CD14-positive monocyte (primary cell): ENCODE results near the gene CGN. TPM values are rescaled to one million over a fixed set of nuclear protein-coding genes. Genes with fewer than 3 reads are reported as not detected.

Source experiments
- DNase-seq, 3 donors: peaks; one replicate each; pipeline ENCODE4 v3.0.0-alpha.2; 2011 to 2022
- H2AFZ ChIP-seq: 2 replicates; pipeline ENCODE4 v1.6.0; 2012; ENCODE audit warnings: mild to moderate bottlenecking, low read depth, low read length, inconsistent platforms; ENCODE audit not compliant: insufficient read depth, poor library complexity, severe bottlenecking
- H3K27ac ChIP-seq, 2 donors: 1 replicate in 1 of 2; 2 replicates in 1 of 2; pipeline ENCODE4 v1.5.1; 2012 to 2013; ENCODE audit warnings: low read length in 2 of 2, control low read depth in 1 of 2, inconsistent platforms in 1 of 2, low read depth in 1 of 2, mild to moderate bottlenecking in 1 of 2
- H3K27me3 ChIP-seq, 2 donors: one replicate each; pipeline versions ENCODE4 v1.6.0 to v1.6.1; 2011 to 2013; ENCODE audit warnings: low read length in 2 of 2; ENCODE audit not compliant: control insufficient read depth in 2 of 2, insufficient read depth in 2 of 2
- H3K36me3 ChIP-seq, 2 donors: replicated peaks in 1 of 2; 1 replicate in 1 of 2; 2 replicates in 1 of 2; pipeline versions ENCODE4 v1.5.1 to v1.6.1; 2012 to 2013; ENCODE audit warnings: low read length in 2 of 2, control low read depth in 1 of 2, inconsistent platforms in 1 of 2, mild to moderate bottlenecking in 1 of 2; ENCODE audit not compliant: insufficient read depth in 2 of 2, control insufficient read depth in 1 of 2
- H3K4me1 ChIP-seq, 2 donors: 1 replicate in 1 of 2; 2 replicates in 1 of 2; pipeline versions ENCODE4 v1.5.1 to v1.6.1; 2012 to 2013; ENCODE audit warnings: low read length in 2 of 2, control low read depth in 1 of 2, inconsistent platforms in 1 of 2, mild to moderate bottlenecking in 1 of 2, moderate library complexity in 1 of 2; ENCODE audit not compliant: insufficient read depth in 2 of 2, control insufficient read depth in 1 of 2
- H3K4me2 ChIP-seq: replicated peaks from 2 replicates; pipeline ENCODE3; 2012; ENCODE audit warnings: low read length, moderate library complexity, mild to moderate bottlenecking; ENCODE audit not compliant: poor library complexity, severe bottlenecking; ENCODE audit errors: extremely low read depth
- H3K4me3 ChIP-seq, 3 experiments: fragments of 200-600 bp in 1 of 3; sonication (generic) in 1 of 3; replicated peaks in 1 of 3; 1 replicate in 2 of 3; 2 replicates in 1 of 3; pipeline ENCODE4 v1.5.1; 2011 to 2013; ENCODE audit warnings: low read length in 3 of 3, mild to moderate bottlenecking in 3 of 3, control low read depth in 2 of 3, low read depth in 2 of 3, inconsistent platforms in 1 of 3, moderate library complexity in 1 of 3
- H3K79me2 ChIP-seq: 2 replicates; pipeline ENCODE4 v1.6.0; 2012; ENCODE audit warnings: mild to moderate bottlenecking, control low read depth, inconsistent platforms, low read length, moderate library complexity; ENCODE audit not compliant: insufficient read depth
- H3K9ac ChIP-seq: 2 replicates; pipeline ENCODE4 v1.6.0; 2017; ENCODE audit warnings: low read length, mild to moderate bottlenecking; ENCODE audit not compliant: insufficient read depth, poor library complexity, severe bottlenecking
- H3K9me3 ChIP-seq, 2 donors: replicated peaks in 1 of 2; 1 replicate in 1 of 2; 2 replicates in 1 of 2; pipeline versions ENCODE4 v1.5.1 to v1.6.1; 2012 to 2013; ENCODE audit warnings: low read length in 2 of 2, control low read depth in 1 of 2; ENCODE audit not compliant: control insufficient read depth in 1 of 2, insufficient read depth in 1 of 2
- H4K20me1 ChIP-seq: 2 replicates; pipeline ENCODE4 v1.6.0; 2012; ENCODE audit warnings: mild to moderate bottlenecking, low read length, control low read depth, moderate library complexity; ENCODE audit not compliant: insufficient read depth
- H3K27ac Mint-ChIP-seq, 7 donors: one replicate each; pipeline ENCODE4 v1.8.0; 2020; ENCODE audit warnings: mild to moderate bottlenecking in 7 of 7, mixed read lengths in 7 of 7, moderate library complexity in 6 of 7, inconsistent platforms in 2 of 7
- H3K27me3 Mint-ChIP-seq, 3 donors: one replicate each; pipeline ENCODE4 v1.8.0; 2021 to 2022; ENCODE audit warnings: low read depth in 3 of 3, mild to moderate bottlenecking in 3 of 3, mixed read lengths in 3 of 3, moderate library complexity in 3 of 3, inconsistent platforms in 1 of 3
- H3K36me3 Mint-ChIP-seq, 2 donors: one replicate each; pipeline ENCODE4 v1.8.0; 2020; ENCODE audit warnings: mixed read lengths in 2 of 2, inconsistent platforms in 1 of 2, mild to moderate bottlenecking in 1 of 2
- H3K4me1 Mint-ChIP-seq: one replicate; pipeline ENCODE4 v1.8.0; 2020; ENCODE audit warnings: mild to moderate bottlenecking, mixed read lengths
- H3K4me3 Mint-ChIP-seq, 2 donors: one replicate each; pipeline ENCODE4 v1.8.0; 2020; ENCODE audit warnings: mild to moderate bottlenecking in 2 of 2, mixed read lengths in 2 of 2, moderate library complexity in 1 of 2
- H3K9me3 Mint-ChIP-seq, 7 donors: one replicate each; pipeline ENCODE4 v1.8.0; 2020 to 2022; ENCODE audit warnings: mixed read lengths in 7 of 7, mild to moderate bottlenecking in 6 of 7, moderate library complexity in 6 of 7, inconsistent platforms in 2 of 7
- WGBS: methylation state at CpG from one replicate; pipeline ENCODE4 v1.1.5; 2013; ENCODE audit warnings: missing lambda C conversion rate; ENCODE audit not compliant: insufficient coverage; 5-methylcytosine and 5-hydroxymethylcytosine counted together
- intact Hi-C, 2 donors: fragments of 100-400 bp; cut with micrococcal nuclease; formaldehyde crosslinking; loops; one replicate each; pipeline versions ENCODE4 v1.15.0 to v1.15.1; 2023
- polyA plus RNA-seq, 3 donors: library from polyadenylated mRNA; depleted of rRNA in 1 of 3; unstranded in 2 of 3; stranded (reverse) in 1 of 3; fragments of 300-500 nt in 2 of 3; fragments of >200 nt in 1 of 3; fragmentation: Illumina TruSeq in 2 of 3; gene quantifications; 1 replicate in 2 of 3; 2 replicates in 1 of 3; pipeline ENCODE4 v1.2.3, GENCODE V29; 2012 to 2021
- TF ChIP-seq, protein P1 (sequence below): fragments of 200-600 bp; IDR thresholded peaks from one replicate; pipeline ENCODE4 v1.8.0; 2022; ENCODE audit warnings: antibody characterized with exemption, mild to moderate bottlenecking

CGN gene
- polyA plus RNA-seq, 3 donors = not detected

DNA sequence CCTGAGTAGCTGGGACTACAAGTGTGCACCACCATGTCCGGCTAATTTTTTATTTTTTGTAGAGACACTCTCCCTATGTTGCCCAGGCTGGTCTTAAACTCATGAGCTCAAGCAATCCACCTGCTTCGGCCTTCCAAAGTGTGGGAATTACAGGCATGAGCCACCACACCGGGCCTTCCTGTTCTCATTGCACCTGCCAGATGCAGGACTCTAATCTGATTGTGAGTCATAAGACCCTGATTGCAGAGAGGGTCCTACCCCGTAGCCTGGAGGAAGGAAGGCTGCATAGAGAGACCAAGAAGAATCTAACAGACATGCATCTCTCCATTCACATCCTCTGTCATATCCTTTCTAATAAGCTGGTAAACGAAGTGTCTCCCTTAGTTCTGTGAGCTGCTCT lies 19.5 kb upstream of the CGN start:
- Mint-ChIP-seq H3K9me3 (no peaks in the 10 kb centered on the region), H3K27me3 (peaks cover 4 to 15% (median 8%) of the 10 kb centered on the region in 3 donors), H3K27ac (no peak overlapping the region), H3K36me3 (no peaks in the 10 kb centered on the region), H3K4me1 (no peaks in the 10 kb centered on the region), H3K4me3 (no peak overlapping the region)
- Histone ChIP-seq H3K4me3 (no peak overlapping the region), H4K20me1 (no peaks in the 10 kb centered on the region), H3K9ac (no peak overlapping the region), H3K27me3 (no peaks in the 10 kb centered on the region), H3K4me2 (no peak overlapping the region), H3K9me3 (no peaks in the 10 kb centered on the region), H2AFZ (no peak overlapping the region), H3K79me2 (no peaks in the 10 kb centered on the region), H3K4me1 (no peaks in the 10 kb centered on the region), H3K27ac (no peak overlapping the region), H3K36me3 (no peaks in the 10 kb centered on the region)
- WGBS = 91% methylated on average over 4 of the region's 5 CpGs
- TF ChIP-seq, protein P1, sequence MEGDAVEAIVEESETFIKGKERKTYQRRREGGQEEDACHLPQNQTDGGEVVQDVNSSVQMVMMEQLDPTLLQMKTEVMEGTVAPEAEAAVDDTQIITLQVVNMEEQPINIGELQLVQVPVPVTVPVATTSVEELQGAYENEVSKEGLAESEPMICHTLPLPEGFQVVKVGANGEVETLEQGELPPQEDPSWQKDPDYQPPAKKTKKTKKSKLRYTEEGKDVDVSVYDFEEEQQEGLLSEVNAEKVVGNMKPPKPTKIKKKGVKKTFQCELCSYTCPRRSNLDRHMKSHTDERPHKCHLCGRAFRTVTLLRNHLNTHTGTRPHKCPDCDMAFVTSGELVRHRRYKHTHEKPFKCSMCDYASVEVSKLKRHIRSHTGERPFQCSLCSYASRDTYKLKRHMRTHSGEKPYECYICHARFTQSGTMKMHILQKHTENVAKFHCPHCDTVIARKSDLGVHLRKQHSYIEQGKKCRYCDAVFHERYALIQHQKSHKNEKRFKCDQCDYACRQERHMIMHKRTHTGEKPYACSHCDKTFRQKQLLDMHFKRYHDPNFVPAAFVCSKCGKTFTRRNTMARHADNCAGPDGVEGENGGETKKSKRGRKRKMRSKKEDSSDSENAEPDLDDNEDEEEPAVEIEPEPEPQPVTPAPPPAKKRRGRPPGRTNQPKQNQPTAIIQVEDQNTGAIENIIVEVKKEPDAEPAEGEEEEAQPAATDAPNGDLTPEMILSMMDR = no peak
- intact Hi-C loops = no loop called here
- DNase-seq = no peak

DNA sequence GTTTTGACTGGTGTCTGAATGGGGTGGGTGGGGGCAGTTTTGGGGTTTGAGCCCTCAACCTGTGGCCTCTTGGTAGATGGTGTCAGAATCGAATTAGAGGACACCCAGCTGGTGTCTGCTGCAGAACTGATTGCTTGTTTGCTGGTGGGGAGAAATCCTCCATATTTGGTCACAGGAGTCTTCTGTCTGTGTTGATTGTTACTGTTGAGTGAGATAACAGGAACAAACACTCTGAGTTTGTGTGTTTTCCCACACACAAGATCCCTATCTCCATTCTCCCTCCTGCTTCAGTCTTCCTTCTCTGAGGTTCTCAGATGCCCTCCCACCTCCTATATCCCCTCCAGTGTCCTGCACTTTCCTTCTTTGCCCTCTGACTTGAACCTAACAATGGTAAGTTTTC lies 19.1 kb upstream of the CGN start:
- H3K27ac Mint-ChIP-seq = no peak overlapping the region
- no peak for DNase-seq
- intact Hi-C loops = no loop called here

More for the DNA sequence above, 19.1 kb upstream of the CGN start:
- Histone ChIP-seq H3K9me3 (no peaks in the 10 kb centered on the region), H3K27me3 (no peaks in the 10 kb centered on the region), H3K4me1 (no peaks in the 10 kb centered on the region), H3K9ac (no peak overlapping the region), H3K4me2 (no peak overlapping the region), H4K20me1 (no peaks in the 10 kb centered on the region), H3K36me3 (no peaks in the 10 kb centered on the region), H3K79me2 (no peaks in the 10 kb centered on the region), H2AFZ (no peak overlapping the region), H3K27ac (no peak overlapping the region), H3K4me3 (no peak overlapping the region)
- H3K27me3 Mint-ChIP-seq = peaks cover 4 to 14% (median 8%) of the 10 kb centered on the region in 3 donors
- no peaks in the 10 kb centered on the region for H3K4me1 Mint-ChIP-seq
- WGBS = no CpG with 5 or more reads among the region's 1 CpG
- TF ChIP-seq, protein P1 = no peak
- H3K36me3 Mint-ChIP-seq = no peaks in the 10 kb centered on the region
- H3K4me3 Mint-ChIP-seq = no peak overlapping the region
- H3K9me3 Mint-ChIP-seq = no peaks in the 10 kb centered on the region
